HEK293 (cell line): Measurements from ENCODE around the gene STYXL1.
A peak's percentile ranks its signal among the peaks of the same experiment; 100 is the strongest.

Experiments used
- CTCF ChIA-PET: fragments of 350-600 bp; formaldehyde crosslinking; extraction: SDS; loops from one replicate; lab custom pipeline; 2021; ENCODE audit warnings: antibody characterized with exemption; lab: Yijun Ruan, JAX
- POLR2A ChIA-PET: fragments of 300-600 bp; formaldehyde crosslinking; extraction: SDS; loops from one replicate; lab custom pipeline; 2020; ENCODE audit warnings: antibody characterized with exemption, inconsistent platforms; lab: Yijun Ruan, JAX
- H3K27ac ChIP-seq: fragments of 200-500 bp; sonication (Bioruptor generic); 2 replicates; pipeline ENCODE4 v1.5.1; 2014; ENCODE audit warnings: low read depth, low read length, control low read depth, inconsistent platforms; ENCODE audit errors: extremely low read depth
- H3K36me3 ChIP-seq, 2 experiments: fragments of 200-500 bp in 1 of 2; sonication (Bioruptor generic) in 1 of 2; 1 replicate in 1 of 2; 2 replicates in 1 of 2; pipeline ENCODE4 v1.5.1; 2014 to 2017; ENCODE audit warnings: inconsistent platforms in 2 of 2, low read length in 2 of 2; ENCODE audit not compliant: control insufficient read depth in 2 of 2, insufficient read depth in 1 of 2
- H3K4me1 ChIP-seq: fragments of 200-500 bp; sonication (Bioruptor generic); 2 replicates; pipeline ENCODE4 v1.5.1; 2014; ENCODE audit warnings: mild to moderate bottlenecking, low read length, inconsistent platforms; ENCODE audit not compliant: control insufficient read depth, insufficient read depth
- H3K4me3 ChIP-seq: 2 replicates; pipeline ENCODE4 v1.5.1; 2011; ENCODE audit warnings: low read depth, mild to moderate bottlenecking, control low read depth, low read length, moderate library complexity
- H3K9me3 ChIP-seq: fragments of 200-500 bp; sonication (Bioruptor generic); 2 replicates; pipeline ENCODE4 v1.5.1; 2014; ENCODE audit warnings: low read depth, low read length, inconsistent platforms; ENCODE audit not compliant: control insufficient read depth, insufficient read depth
- GFI1B ChIP-seq: fragments of 450-650 bp; formaldehyde crosslinking; IDR thresholded peaks from 2 replicates; pipeline ENCODE4 v1.5.1; 2016; ENCODE audit warnings: missing biosample characterization, missing genetic modification characterization
- KLF9 ChIP-seq: fragments of 450-650 bp; formaldehyde crosslinking; IDR thresholded peaks from 2 replicates; pipeline ENCODE4 v1.5.1; 2016; ENCODE audit warnings: missing biosample characterization, missing genetic modification characterization, low read depth
- PBX3 ChIP-seq: sonication (generic); formaldehyde crosslinking; IDR thresholded peaks from 2 replicates; pipeline ENCODE4 v1.8.1; 2022; ENCODE audit warnings: mild to moderate bottlenecking, moderate library complexity, missing genetic modification reagents
- REST ChIP-seq: fragments of 450-650 bp; formaldehyde crosslinking; IDR thresholded peaks from 2 replicates; pipeline ENCODE4 v1.5.1; 2016; ENCODE audit warnings: missing biosample characterization, missing genetic modification characterization
- ZBTB11 ChIP-seq: fragments of 450-650 bp; formaldehyde crosslinking; conservative IDR thresholded peaks from 2 replicates; pipeline ENCODE4 v1.5.1; 2016; ENCODE audit warnings: low read depth, missing biosample characterization, missing genetic modification characterization
- ZFHX2 ChIP-seq: fragments of 450-650 bp; formaldehyde crosslinking; conservative IDR thresholded peaks from 2 replicates; pipeline ENCODE4 v1.5.1; 2016; ENCODE audit warnings: missing biosample characterization, missing genetic modification characterization
- ZNF202 ChIP-seq: fragments of 450-650 bp; formaldehyde crosslinking; IDR thresholded peaks from 2 replicates; pipeline ENCODE4 v1.5.1; 2016; ENCODE audit warnings: missing biosample characterization, missing genetic modification characterization, borderline replicate concordance
- ZNF341 ChIP-seq: fragments of 450-650 bp; formaldehyde crosslinking; IDR thresholded peaks from 2 replicates; pipeline ENCODE4; 2016; ENCODE audit warnings: low read depth, missing biosample characterization, missing genetic modification characterization
- ZNF362 ChIP-seq: fragments of 450-650 bp; formaldehyde crosslinking; IDR thresholded peaks from 2 replicates; pipeline ENCODE4 v1.5.1; 2016; ENCODE audit warnings: missing biosample characterization, missing genetic modification characterization
- ZNF521 ChIP-seq: fragments of 450-650 bp; formaldehyde crosslinking; IDR thresholded peaks from 2 replicates; pipeline ENCODE4 v1.5.1; 2017; ENCODE audit warnings: missing biosample characterization, mild to moderate bottlenecking, missing genetic modification characterization
- ZNF544 ChIP-seq: fragments of 450-650 bp; formaldehyde crosslinking; IDR thresholded peaks from 2 replicates; pipeline ENCODE4 v1.5.0; 2017; ENCODE audit warnings: missing biosample characterization, missing genetic modification characterization
- ZSCAN4 ChIP-seq: fragments of 450-650 bp; formaldehyde crosslinking; IDR thresholded peaks from 2 replicates; pipeline ENCODE4 v1.5.1; 2017; ENCODE audit warnings: missing biosample characterization, missing genetic modification characterization

Gene STYXL1

GRCh38 chr7:76048668-76048988, 828 bp upstream of the STYXL1 start (continued):
- TF ChIP-seq ZBTB11, result no peak

- peak overlapping the region; percentile 80 for H3K27ac ChIP-seq
- H3K36me3 ChIP-seq, result peaks cover 10 to 26% of the 10 kb centered on the region in 2 experiments
- H3K4me3 ChIP-seq, result peak overlapping the region; percentile 72
- ChIA-PET POLR2A (interaction anchor here (0.6 to 1.6 kb wide), 18 partner anchors 9 to 311 kb away, joined by 3 to 8 read pairs (median 4); partner anchors contain the start of gene YWHAG), CTCF (interaction anchor here (0.6 to 0.8 kb wide), 3 partner anchors 24 to 32 kb away, joined by 3 to 4 read pairs (median 3); no protein-coding TSS in a partner anchor)
- H3K9me3 ChIP-seq, result no peaks in the 10 kb centered on the region
- no peaks in the 10 kb centered on the region; the same call in 1 of the 2 replicates for H3K4me1 ChIP-seq
- TF ChIP-seq ZSCAN4 (tag by site-specific recombination) (0 out of 2 replicates have a peak, but pooled peaks have one; percentile 11), ZNF544 (tag by site-specific recombination) (no peak), PBX3 (CRISPR knock-in tag) (0 out of 2 replicates have a peak, but pooled peaks have one; percentile 11), GFI1B (tag by site-specific recombination) (no peak), ZNF341 (tag by site-specific recombination) (no peak), KLF9 (tag by site-specific recombination) (no peak), ZNF521 (no peak), REST (tag by site-specific recombination) (no peak), ZNF202 (no peak), ZNF362 (tag by site-specific recombination) (no peak), ZFHX2 (no peak)
Observed at GRCh38 chr7:76047305-76047810, 442 bp downstream of the STYXL1 start.
